ENCODE data around the gene KDM1A. TPM values are rescaled to one million over a fixed set of nuclear protein-coding genes. Genes with fewer than 3 reads are reported as not detected.

The KDM1A gene
- total RNA-seq, 1 experiment from 2014 or later = 162 TPM

DNA sequence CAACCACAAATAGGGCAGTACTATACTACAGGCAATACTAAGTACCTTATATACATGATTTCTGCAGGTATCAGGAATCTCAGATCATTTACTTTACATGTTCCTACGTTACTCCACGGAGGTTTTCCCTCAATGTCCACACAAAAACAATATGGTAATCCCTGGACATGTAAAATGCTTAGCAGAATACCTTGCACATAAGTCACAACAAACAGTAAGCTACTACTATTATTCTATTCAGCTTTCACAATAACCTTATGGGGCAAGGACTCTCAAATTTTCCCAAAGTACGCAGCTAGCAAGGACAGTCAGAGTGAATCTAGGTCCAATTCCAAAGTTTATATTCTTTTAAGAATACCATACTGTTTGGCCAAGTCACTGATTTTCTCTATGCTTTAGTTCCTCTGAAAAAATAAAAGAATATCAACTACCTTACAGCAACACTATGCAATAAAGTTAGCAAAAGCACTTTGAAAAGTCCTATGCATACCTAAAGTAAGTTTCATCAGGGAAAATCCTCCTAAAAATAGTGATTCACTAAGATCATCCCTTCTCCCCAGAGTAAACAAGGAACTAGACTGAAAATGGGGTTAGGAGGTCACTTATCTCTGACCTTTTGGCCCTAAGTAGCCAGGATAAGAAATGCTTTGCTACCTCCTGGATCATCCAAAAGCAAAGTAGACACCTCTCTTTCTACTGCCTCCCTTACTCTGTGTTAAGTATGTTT, 82.0 kb downstream of the KDM1A start (continued):
- TF ChIP-seq ZBTB33 (IDR thresholded peaks at IDR 0.05; ENCODE audit: extremely low read depth, insufficient replicate concordance, low read length) = no peak

- peak overlapping the region in 1 of 2 experiments; percentile 9; a peak in 1 of 4 replicates for H3K4me3 ChIP-seq (replicated peaks in 1 of 2; ENCODE audit: low read depth in 1 of 2, low read length in 2 of 2)
- POLR2A ChIA-PET = no interaction called here
- peaks cover 13% of the 10 kb centered on the region; the same call in 1 of the 2 replicates for H3K79me2 ChIP-seq (ENCODE audit: insufficient read depth, low read length)
- CTCF ChIA-PET = interaction anchor here (0.6 to 3.6 kb wide), 6 partner anchors 76 to 124 kb away, joined by 3 to 158 read pairs (median 18); partner anchors contain the start of gene HTR1D
- H3K27ac ChIP-seq (ENCODE audit: low read depth, low read length) = no peak overlapping the region
- peak overlapping the region; percentile 63 for H3K4me2 ChIP-seq (ENCODE audit: low read length)
- DNase-seq (ENCODE audit: low read depth, low spot score) (no peak), ATAC-seq (no peak)
- H4K20me1 ChIP-seq (ENCODE audit: insufficient read depth) = no peaks in the 10 kb centered on the region
- H3K9me2 ChIP-seq (ENCODE audit: insufficient read depth) = no peaks in the 10 kb centered on the region
- H3K4me1 ChIP-seq (ENCODE audit: control insufficient read depth in 1 of 2, insufficient read depth in 2 of 2, low read length in 2 of 2) = peaks cover 32 to 52% of the 10 kb centered on the region in 2 experiments
- H3K27me3 ChIP-seq (ENCODE audit: insufficient read depth, low read length) = no peaks in the 10 kb centered on the region
- H3K9ac ChIP-seq (ENCODE audit: low read length) = 0 out of 2 replicates have a peak overlapping the region, but pooled peaks have one; percentile 6
- TF ChIP-seq CEBPB (IDR thresholded peaks at IDR 0.05; ENCODE audit: low read depth) (no peak), JUND (IDR thresholded peaks at IDR 0.05) (no peak)
- no peaks in the 10 kb centered on the region for H3K9me3 ChIP-seq (ENCODE audit: control insufficient read depth in 1 of 2, insufficient read depth in 1 of 2, low read depth in 1 of 2, low read length in 2 of 2)
- no peak overlapping the region for H2AFZ ChIP-seq (ENCODE audit: low read depth, low read length, poor library complexity, severe bottlenecking)
- H3K36me3 ChIP-seq (ENCODE audit: control insufficient read depth in 1 of 2, insufficient read depth in 2 of 2, low read length in 2 of 2) = no peaks in the 10 kb centered on the region; a peak in 1 of 4 replicates
- RAD21 ChIA-PET (ENCODE audit: low non-redundant PET in 1 of 2, low total read pairs in 2 of 2, uncharacterized antibody in 2 of 2, unreplicated experiment in 2 of 2) = interaction anchor here in 1 of 2 experiments (1.7 kb wide), 1 partner anchor 83 kb away, joined by 4 read pairs; no protein-coding TSS in a partner anchor
- no TSS peak for BruUV-seq (replicated peaks)
- intact Hi-C loops (cut with micrococcal nuclease) = loop anchor here (5.0 to 10.0 kb wide), 2 partner anchors 65 to 173 kb away; partner anchors contain the start of gene LUZP1
These were observed 82.6 kb downstream of the KDM1A start for GRCh38 chr1:23101887-23102286.
